HG02571 (cell line): ENCODE data around the gene JSRP1.

Source experiments
- ATAC-seq: cut with Tn5 transposase; IDR thresholded peaks from one replicate; pipeline ENCODE4 v1.9.1; 2021; ENCODE audit warnings: mild to moderate bottlenecking, moderate library complexity; ENCODE audit not compliant: unreplicated experiment

JSRP1 gene

DNA sequence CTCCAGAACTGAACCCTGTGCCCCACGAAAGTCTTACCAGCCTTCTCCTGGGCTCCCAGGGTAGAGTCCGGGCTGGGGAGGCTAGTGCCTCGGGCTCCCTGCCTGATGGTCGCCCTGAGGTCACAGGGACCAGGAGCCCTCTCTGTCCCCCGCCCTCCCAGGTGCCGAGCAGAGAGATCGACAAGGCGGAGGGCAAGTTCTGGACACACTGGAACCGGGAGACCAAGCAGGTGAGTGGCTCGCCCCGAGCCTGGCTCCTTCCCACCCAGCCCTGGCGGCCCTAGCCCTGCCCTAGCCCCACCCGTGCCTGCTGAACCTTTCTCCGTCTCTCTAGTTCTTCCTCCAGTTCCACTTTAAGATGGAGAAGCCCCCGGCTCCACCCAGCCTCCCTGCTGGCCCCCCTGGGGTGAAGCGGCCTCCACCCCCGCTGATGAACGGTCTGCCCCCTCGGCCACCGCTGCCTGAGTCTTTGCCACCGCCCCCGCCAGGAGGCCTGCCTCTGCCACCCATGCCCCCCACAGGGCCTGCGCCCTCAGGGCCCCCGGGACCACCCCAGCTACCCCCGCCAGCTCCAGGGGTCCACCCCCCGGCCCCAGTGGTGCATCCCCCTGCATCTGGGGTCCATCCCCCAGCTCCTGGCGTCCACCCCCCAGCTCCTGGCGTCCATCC lies 8.7 kb downstream of the JSRP1 start:
- no peak for ATAC-seq

DNA sequence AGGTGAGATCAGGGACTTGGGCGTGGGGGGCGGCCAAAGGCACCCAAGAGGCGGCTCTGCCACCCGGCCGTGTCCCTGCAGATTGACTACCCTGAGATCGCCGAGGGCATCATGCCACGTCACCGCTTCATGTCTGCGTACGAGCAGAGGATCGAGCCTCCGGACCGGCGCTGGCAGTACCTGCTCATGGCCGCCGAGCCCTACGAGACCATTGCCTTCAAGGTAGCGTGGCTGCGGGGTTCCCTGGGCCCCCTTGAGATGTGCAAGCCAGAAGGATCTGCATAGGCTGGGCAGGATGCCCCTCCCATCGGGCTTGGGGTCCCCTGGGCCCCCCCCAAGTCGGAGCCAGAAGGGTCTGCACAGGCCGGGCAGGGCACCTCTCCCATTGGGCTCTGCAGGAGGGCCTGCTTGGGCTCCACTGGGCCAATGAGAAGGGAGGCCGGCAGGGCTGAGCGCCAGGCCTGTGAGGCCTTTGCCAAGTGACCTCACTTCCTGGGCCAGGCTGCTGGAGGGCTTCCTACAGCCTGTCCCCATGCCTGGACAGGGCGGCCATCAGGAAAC lies 9.3 kb downstream of the JSRP1 start:
- no peak for ATAC-seq

DNA sequence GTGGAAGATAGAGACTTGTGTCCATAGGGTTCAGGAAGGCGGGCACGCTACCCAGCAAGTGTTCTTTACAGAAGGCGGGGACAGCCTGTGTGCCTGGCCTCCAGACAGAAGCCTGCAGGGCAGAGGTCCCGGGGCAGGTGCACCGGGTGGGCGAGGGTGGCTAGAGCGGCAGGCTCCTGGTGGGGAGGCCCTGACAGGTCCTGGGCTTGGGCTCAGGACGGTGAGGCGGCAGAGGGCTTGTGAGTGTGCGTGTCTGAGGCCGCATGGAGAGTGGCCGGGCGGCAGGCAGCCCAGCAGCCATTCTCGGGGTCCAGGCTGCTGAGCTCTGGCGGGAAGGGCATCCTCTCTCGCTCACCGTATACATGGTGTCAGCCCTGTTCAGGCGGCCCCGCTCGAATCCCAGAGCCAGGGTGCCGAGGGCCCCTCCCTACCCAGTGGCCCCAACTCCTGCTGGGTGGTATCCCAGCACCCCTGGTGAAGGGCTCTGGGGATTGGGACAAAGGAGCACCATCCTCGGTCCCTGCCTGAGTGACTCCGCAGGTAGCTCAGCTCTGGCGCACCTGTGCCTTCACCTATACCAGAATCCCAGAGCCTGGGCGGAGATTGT lies 10.1 kb downstream of the JSRP1 start:
- ATAC-seq: no peak

DNA sequence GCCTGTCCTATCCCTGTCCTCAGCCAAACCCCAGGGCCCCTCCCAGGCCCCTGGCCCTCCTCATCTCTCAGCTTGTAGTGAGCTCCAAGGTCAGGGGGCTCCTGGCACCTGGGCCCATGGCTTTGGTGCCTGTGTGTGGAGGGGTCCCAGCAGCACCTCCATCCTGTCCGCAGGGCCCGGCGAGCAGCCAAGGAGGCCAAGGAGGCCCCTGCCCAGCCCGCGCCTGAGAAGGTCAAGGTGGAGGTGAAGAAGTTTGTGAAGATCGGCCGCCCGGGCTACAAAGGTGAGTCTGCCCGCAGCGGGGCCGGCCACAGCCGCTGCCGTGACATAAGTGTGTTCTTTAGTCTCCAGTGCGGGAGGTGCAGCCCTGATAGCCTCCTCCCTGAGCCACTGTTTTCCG lies 10.9 kb downstream of the JSRP1 start:
- no peak for ATAC-seq

DNA sequence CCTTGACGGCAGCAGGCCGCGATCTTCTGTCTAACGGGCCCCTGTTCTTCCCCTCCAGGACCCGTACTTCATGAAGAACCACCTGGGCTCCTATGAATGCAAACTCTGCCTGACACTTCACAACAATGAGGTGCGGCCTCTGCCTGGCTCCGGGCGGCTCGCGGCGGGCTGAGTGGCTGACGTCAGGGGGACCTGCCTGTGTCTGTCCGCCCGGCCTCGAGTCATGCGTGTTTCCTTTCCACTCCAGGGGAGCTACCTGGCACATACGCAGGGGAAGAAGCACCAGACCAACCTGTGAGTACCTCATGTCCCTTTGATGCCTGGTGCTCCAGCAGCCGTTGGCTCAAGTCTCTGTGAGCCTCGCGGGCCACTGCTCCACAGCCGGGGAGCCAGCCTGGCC lies 11.7 kb downstream of the JSRP1 start:
- no peak for ATAC-seq

DNA sequence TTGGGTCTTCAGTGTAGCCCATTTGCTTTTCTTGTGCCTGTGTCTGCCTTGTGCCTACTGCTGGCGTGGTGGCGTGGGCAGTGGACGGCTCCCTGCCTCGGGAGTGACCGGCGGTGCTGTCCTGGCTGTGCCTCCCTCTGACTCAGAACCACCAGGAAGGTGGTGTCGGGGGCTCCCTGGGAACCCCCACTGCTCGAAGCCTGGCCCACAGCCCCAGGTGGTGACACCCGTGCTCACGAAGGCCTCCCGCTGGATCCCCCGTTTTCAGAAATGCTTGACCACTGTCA lies 12.1 kb downstream of the JSRP1 start:
- ATAC-seq: no peak

DNA sequence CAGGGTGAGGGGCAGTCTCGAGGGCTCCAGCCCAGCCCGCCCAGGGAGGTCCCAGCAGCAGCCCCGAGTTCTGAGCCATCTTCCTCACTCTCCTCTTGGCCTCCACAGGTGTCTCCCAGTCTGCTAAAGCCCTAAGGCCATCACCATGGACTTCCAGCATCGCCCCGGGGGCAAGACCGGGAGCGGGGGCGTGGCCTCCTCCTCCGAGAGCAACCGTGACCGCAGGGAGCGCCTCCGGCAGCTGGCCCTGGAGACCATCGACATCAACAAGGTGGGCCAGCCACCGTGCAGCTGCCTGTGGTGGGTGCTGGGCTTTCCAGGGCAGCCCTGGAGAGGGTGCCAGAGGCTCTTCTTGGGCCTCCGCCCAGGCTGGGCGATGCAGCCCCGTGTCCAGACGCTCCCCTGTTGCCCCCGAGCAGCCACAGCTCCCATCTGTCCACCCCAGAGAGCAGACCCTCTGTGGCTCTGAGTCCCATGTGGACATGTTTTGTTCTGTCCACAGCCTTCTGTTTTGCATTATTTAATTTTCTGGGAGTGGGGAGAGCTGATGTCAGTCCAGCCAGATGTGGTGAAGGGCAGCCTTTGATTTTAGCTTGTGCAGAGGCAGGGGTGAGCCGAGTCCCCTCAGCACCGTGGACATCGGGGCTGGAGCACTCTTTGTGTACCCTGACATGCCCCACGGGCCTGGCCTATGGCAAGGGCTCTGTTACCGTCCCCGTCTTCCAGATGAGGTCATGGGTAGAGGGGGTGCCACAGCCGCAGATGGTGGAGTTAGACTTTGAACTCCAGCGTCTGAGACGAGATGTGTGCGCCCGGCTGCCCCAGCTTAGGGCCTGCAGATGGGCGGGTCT lies 12.7 kb downstream of the JSRP1 start:
- ATAC-seq: no peak

DNA sequence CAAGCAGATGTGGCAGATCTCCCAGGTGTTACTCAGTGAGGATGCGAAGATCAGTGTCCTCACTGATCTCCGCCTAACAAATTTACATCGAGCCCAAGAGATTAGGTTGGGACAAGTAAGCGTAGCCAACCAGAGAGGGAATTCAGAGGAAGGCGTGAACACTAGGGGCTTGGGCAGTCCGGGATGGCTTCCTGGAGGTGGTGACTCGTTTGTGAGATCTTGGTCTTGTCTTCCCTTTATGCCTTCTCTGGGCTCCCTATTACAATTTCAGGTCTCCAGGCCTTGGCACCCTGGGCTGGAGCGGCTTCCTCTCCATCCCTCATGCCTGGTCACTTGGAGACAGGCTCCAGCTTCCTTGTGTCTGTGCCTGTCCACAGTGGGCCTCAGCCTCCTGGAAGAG lies 13.4 kb downstream of the JSRP1 start:
- ATAC-seq: no peak

DNA sequence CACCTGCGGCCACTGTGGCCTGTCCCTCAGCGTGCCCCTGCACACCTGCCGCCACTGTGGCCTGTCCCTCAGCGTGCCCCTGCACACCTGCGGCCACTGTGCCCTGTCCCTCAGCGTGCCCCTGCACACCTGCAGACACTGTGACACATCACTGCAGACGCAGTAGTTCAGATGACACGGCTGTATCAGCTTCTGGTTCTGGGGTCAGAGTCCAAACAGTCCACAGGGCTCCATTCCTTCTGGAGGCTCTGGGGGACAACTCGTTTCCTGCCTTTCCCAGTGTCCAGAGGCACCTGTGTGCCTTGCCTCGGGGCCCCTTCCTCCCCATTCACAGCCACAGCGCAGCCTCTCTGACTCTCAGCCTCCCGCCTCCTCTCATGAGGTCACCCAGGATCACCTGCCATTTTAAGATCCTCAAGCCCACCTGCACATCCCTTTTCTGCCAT lies 14.1 kb downstream of the JSRP1 start:
- no peak for ATAC-seq

DNA sequence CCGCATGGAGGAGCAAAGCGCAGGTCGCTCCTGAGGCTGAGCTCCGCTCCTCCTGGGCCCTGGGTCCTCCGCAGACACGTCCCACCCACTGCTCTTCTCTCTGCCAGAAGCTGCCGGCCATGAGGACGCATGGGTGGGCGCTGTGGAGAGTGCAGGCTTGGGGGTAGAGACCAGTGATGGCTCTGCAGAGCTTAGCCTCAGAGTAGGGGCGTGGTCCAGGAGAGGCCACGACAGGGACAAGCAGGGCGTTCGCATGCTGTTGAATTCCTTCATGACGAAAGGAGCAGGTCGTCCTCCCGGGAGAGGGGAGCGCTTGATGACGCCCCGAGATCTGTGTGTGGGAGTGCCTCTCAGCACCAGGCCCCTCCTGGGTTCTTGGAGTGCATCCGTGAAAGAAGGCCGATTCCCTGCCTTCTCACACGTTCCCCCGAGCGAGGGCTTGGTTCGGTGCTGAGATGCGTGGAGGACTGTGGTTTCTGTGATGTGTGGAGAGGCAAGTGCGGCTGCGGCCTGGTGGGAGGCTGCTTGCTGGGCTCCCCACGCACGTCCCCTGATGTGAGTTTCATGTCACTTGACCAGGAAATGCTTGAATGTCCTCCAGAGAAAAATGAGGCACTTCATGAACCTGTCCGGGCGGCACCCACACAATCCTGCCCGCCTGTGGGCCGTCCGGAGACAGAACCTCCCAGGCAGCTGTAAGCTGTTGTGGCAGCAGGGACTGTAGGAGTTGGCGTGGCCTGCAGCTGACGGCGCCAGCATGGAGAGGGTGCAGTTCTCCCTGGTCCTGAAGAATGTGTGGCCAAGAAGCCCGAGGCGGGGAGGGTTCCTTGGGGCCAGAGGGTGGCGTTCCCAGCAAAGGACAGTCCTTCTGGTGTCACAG lies 15.1 kb downstream of the JSRP1 start:
- ATAC-seq: no peak

DNA sequence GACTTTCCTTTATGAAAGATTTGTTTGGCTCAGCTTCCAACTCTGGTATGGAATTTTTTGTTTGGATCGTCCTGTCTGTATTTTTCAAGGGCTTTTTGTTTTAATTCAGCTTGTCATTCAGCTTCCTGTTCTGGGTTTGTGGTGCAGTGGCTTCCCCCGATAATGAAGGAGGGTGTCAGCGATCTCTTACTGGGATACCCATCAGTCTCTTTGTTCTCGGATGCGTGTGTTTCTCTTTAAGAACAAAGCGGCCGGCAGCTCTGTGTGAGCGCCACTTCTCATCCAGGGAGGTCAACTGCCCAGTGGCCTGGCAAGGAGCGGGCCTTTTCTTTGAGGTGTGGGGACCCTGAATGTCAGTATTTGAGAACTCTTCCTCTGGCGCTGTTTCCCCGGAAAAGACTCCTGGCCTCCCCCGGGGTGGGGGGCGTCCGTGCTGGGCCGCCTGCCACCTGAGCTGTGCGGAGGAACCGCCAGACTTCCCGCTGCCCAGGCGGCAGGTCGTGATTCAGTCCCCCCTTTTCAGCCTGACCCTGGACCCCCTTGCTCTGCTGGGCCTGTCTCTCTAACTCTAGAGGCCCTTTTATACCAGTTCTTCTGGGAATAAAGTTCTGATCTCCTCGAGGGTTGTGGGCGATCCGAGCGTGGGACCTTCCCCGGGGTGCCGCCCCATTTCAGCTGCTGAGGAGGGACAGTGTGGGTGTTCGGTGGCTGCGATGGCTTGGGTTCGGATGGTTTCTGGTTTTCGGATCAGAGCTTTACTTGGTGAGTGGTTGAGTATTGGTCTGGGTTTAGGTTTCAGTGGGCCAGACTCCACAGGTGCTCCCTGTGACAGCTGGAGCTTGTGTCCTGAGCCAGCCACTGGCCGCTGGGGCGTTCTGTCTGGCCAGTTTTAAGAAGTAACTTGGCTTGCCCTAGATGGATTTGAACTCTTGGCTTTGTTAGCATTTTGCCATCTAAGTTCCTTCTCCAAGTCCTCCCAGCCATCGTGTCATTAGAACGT lies 16.1 kb downstream of the JSRP1 start:
- ATAC-seq: no peak

DNA sequence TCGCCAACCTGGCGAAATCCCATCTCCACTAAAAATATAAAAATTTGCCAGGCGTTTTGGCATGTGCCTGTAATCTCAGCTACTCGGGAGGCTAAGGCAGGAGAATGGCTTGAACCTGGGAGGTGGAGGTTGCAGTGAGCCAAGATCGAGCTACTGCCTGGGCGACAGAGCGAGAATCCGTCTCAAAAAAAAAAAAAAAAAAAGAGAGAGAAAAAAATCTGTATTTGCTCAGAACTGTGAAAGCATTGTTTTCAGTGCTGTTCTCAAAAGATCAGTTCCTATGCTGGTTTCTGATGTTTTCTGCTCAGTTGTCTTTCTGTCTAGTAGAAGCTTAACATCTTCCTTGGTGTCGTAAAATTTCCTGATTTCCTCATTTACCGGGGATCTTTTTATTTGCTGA lies 17.0 kb downstream of the JSRP1 start:
- ATAC-seq: no peak

DNA sequence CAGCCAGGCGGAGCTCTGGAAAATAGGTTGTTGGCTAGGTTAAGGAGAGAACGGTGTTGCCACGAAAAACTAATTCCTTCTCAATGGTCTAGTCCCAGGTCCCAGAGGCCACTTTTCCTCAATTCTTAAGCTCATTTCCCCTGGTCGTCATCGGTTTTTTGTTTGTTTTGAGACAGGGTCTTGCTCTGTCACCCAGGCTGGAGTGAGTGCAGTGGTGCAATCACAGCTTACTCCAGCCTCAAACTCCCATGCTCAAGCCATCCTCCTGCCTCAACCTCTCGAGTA lies 18.4 kb downstream of the JSRP1 start:
- ATAC-seq: no peak

DNA sequence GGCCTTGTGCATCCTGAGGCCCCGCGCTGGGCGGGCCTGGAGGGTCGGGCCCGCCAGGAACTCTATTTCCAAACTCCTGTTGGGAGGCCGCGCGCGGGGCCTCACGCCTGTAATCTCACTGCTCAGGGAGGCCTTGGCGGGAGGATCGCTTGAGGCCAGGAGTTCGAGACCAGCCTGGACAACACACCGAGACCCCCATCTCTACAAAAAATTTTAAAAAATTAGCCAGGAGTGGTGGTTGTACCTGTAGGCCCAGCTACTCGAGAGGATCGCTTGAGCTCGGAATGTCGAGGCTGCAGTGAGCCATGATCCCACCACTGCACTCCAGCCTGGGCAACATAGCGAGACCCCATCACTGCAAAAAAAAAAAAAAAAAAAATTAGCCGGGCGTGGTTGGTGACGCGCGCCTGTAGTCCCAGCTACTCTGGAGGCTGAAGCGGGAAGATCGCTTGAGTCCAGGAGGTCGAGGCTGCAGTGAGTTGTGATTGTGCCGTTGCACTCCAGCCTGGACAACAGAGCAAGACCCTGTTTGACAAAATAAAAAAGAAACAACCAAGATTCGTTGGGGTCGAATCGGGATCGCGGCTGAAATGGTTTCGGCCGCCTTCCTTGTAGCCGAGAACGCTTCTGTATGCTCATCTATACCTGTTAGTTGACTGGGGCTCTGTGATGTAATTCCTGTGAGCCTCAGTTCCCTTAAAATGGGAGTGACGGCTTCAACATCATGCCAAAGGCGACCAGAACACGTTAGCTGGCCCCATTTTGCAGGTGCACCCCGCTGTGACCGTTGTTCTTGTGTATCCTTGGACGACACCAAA lies 19.0 kb downstream of the JSRP1 start:
- no peak for ATAC-seq

DNA sequence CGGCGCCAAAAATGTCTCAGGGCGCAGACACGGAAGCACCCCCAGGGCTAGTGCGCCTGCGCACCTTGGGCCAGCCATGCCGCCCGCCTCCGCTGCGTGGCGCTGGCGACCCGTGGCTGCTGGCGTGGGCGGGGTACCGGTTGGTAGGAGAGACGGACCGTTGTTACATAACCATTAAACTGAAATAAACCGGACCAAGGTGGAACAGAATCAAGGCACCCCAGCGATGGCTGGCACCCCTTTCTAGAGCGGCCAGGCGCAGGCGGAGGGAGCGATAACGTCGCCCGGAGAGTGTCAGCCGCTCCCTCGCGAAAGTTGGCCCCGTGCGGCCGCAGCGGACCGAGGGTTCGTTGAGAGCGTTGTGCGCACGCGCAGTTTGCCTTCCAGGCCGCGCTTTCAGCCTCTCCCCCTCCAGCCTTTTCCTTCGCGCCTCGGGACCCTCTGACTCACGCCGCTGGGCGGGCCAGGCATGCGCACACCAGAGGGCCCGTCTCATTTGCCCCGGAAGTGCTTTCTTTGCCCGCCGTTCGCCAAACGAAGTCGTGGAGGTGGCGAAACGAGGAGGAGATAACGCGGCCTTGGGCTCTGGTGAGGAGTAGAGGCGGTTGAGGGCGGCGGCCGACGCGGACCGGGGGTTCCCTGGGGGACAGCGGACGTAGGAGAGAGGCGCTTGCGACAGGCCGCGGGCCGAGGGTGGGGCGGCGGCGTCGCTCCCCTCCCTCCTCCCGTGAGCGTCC lies 19.7 kb downstream of the JSRP1 start, which contains the start of the genes PLEKHJ1 and SF3A2:
PLEKHJ1 (minus strand) TSS at position 16 of the 737 bp plus-strand sequence. CDS start 81 bp downstream, outside the sequence.
SF3A2 (plus strand) TSS at position 511 of the 737 bp plus-strand sequence. CDS start 6,595 bp downstream, outside the sequence.
- peak; percentile 69 for ATAC-seq

DNA sequence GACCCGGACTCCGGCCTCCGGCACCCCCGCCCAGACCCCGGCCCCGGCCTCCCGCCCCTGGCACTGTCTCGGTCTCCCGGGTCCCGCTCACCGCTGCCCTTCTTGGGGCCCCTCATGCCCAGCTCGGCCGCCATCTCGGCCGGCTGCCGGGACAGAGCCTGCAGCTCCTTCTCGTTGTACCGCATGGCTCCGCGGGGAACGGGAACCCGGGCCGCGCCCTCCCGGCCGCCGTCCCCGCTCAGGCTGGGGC lies 20.2 kb downstream of the JSRP1 start:
- peak; percentile 20 for ATAC-seq

DNA sequence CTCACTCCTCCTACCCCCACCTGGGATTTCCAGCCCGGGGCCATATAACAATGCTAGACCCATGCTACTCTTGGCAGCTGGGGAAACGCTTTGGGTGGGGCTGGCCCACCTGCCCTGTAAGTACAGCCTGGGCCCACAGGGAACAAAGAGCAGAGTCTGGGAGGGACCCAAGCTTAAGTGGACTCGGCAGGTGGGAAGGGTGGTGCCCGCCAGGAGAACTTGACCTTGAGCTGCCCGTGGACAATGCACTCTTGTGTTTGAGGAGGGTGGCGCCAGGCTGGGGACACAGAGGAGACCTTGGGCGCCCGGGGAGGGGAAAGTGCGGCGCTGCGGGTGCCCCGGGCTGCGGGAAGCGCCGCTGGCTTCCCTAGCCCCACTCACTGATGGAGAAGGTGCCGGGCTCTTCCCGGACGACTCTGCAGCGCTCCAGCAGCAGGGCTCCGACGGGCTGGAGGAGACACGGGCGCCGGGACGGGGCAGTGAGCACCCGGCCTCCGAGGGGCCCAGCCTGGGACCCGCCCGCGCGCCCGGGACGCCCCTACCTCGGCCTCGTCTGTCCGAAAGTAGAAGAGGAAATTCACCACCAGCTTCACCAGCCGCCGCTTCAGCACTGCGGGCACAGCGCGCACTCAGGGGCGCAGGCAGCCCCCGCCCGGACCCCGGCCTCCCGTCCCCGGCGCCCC lies 20.7 kb downstream of the JSRP1 start:
- ATAC-seq: peak; percentile 13

DNA sequence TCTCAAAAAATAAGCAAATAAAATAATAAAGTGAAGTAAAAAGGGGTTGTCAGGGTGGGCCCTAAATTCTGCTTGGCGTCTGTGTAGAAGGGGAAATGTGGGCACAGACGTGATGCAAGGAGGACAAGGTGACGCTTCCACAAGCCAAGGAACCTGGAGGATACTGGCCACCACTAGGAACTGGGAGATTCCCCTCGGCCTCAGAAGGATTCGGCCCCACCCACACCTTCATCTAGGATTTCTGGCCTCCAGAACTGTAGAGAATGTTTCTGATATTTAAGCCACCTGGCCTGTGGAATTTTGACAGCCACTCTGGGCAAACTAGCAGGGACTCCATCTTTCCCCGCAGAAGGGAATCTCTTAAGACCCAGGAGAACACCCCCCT lies 21.2 kb downstream of the JSRP1 start:
- no peak for ATAC-seq
